Heart left ventricle (tissue), 13 donors: Measurements from ENCODE around the gene INTU.
"Not testable (repeated sequence)": the region's sequence is repeated elsewhere in the genome, so short reads cannot be mapped to it uniquely, and the experiment has no call there.

Source experiments
- CTCF ChIP-seq, 12 donors: fragments of 200-600 bp; sonication (generic) in 4 of 12; IDR thresholded peaks; one replicate each; pipeline versions ENCODE4 v1.5.0 to v1.8.0; 2018 to 2022; ENCODE audit warnings: antibody characterized with exemption in 12 of 12, mild to moderate bottlenecking in 5 of 12
- POLR2A ChIP-seq, 2 donors: fragments of 450-650 bp; IDR thresholded peaks; one replicate each; pipeline ENCODE4 v1.6.1; 2017; ENCODE audit warnings: antibody characterized with exemption in 2 of 2, mild to moderate bottlenecking in 2 of 2, moderate library complexity in 2 of 2
- donor health status: ischemic (EF 13 %, LVEDD 7.1; RV severe dilation, severe dysfunction).
- donor health status: DM: no; HTN: yes; CAD: no.
- donor health status: DM: no; HTN: no; CAD: no.
- donor health status: ischemic (EF 25% LVEDD 6.9; RV normal size, moderate dysfunction).
- donor health status: ischemic (EF 25% LVEDD 5.7; RV mildly dilated, moderate dysfunction).
- donor health status: ischemic (EF 35%, LVEDD 5.7; RV mildly dilated, moderate dysfunction).
- donor health status: nonischemic (EF 11% LVEDD 7.7; RV severe dilation, severe dysfunction).
- donor health status: DM: yes; HTN: yes; CAD: no.
- donor health status: PGD.
- donor health status: ischemic (EF 29% LVEDD 5.4; RV normal size, mild dysfunction).
- donor health status: nonischemic (EF 23%, LVEDD 6.1; RV moderate dilation, normal function).

GRCh38 chr4:127655590-127655989 is 22.8 kb downstream of the INTU start:
- TF ChIP-seq CTCF, POLR2A (IDR thresholded peaks at IDR 0.05): not testable (repeated sequence)
